K562 (cell line): ENCODE results near the gene TEX52. TPM values are rescaled to one million over a fixed set of nuclear protein-coding genes. Genes with fewer than 3 reads are reported as not detected.

Source experiments
- BDP1 ChIP-seq: IDR thresholded peaks from 3 replicates; pipeline ENCODE4 v1.6.1; 2011; ENCODE audit not compliant: insufficient read length, insufficient read depth
- CBX3 ChIP-seq, 2 experiments: IDR thresholded peaks; 1 replicate in 1 of 2; 2 replicates in 1 of 2; pipeline ENCODE4 v1.6.1; 2012; ENCODE audit warnings: inconsistent platforms in 2 of 2, low read length in 2 of 2, borderline replicate concordance in 1 of 2, control low read depth in 1 of 2
- EP400 ChIP-seq: fragments of 450-650 bp; IDR thresholded peaks from 2 replicates; pipeline ENCODE4 v1.6.1; 2017; ENCODE audit warnings: antibody characterized with exemption, mild to moderate bottlenecking, moderate library complexity
- ESRRA ChIP-seq: fragments of 450-650 bp; IDR thresholded peaks from 2 replicates; pipeline ENCODE4 v1.6.1; 2014; ENCODE audit warnings: low read depth, mild to moderate bottlenecking, moderate library complexity, borderline replicate concordance
- FOS ChIP-seq: IDR thresholded peaks from 3 replicates; pipeline ENCODE4 v1.6.1; 2011; ENCODE audit not compliant: insufficient read length; ENCODE audit errors: extremely low read depth
- GTF2F1 ChIP-seq: IDR thresholded peaks from 2 replicates; pipeline ENCODE4 v1.6.1; 2011; ENCODE audit warnings: low read depth, low read length, improper control_type of control experiment
- HNRNPLL ChIP-seq: fragments of 200-400 bp; formaldehyde crosslinking; IDR thresholded peaks from 2 replicates; pipeline ENCODE4 v1.6.1; 2017; ENCODE audit warnings: low read length, low read depth, mild to moderate bottlenecking; ENCODE audit not compliant: poor library complexity, severe bottlenecking
- IFI16 ChIP-seq: fragments of 250-450 bp; sonication (Bioruptor Pico); IDR thresholded peaks from 2 replicates; pipeline ENCODE4 v2.1.2; 2022; ENCODE audit warnings: mild to moderate bottlenecking, inconsistent platforms
- PHF20 ChIP-seq: fragments of 450-650 bp; IDR thresholded peaks from 2 replicates; pipeline ENCODE4 v1.6.1; 2018; ENCODE audit not compliant: partially characterized antibody
- POLR2AphosphoS5 ChIP-seq: IDR thresholded peaks from 2 replicates; pipeline ENCODE4 v1.6.1; 2011; ENCODE audit warnings: mild to moderate bottlenecking, low read depth, low read length, moderate library complexity; ENCODE audit not compliant: control insufficient read depth, insufficient read depth
- POLR2B ChIP-seq: fragments of 450-650 bp; IDR thresholded peaks from 2 replicates; pipeline ENCODE4 v1.6.1; 2018; ENCODE audit warnings: low read depth; ENCODE audit not compliant: partially characterized antibody
- RBM25 ChIP-seq: fragments of 200-400 bp; formaldehyde crosslinking; IDR thresholded peaks from 2 replicates; pipeline ENCODE4 v1.6.1; 2018; ENCODE audit warnings: low read length, low read depth, moderate library complexity; ENCODE audit not compliant: severe bottlenecking
- TAF1 ChIP-seq: IDR thresholded peaks from 2 replicates; pipeline ENCODE4 v1.6.1; 2011; ENCODE audit warnings: mild to moderate bottlenecking, low read length, moderate library complexity; ENCODE audit not compliant: insufficient read depth, control insufficient read depth, severe bottlenecking; ENCODE audit errors: extremely low read depth
- ZNF133 ChIP-seq: fragments of 250-450 bp; sonication (Bioruptor Pico); IDR thresholded peaks from 2 replicates; pipeline ENCODE4 v1.4.0; 2020; ENCODE audit warnings: mild to moderate bottlenecking
- ZNF232 ChIP-seq: sonication (generic); formaldehyde crosslinking; IDR thresholded peaks from 2 replicates; pipeline ENCODE4 v1.8.0; 2022; ENCODE audit warnings: mild to moderate bottlenecking, missing genetic modification reagents
- ZNF384 ChIP-seq: IDR thresholded peaks from 2 replicates; pipeline ENCODE4 v1.6.1; 2012; ENCODE audit warnings: low read depth, low read length, improper control_type of control experiment
- ZNF785 ChIP-seq: fragments of 250-450 bp; sonication (Bioruptor Pico); IDR thresholded peaks from 2 replicates; pipeline ENCODE4 v1.4.0; 2020; ENCODE audit warnings: mild to moderate bottlenecking
- polyA plus RNA-seq, 8 experiments: library from polyadenylated mRNA; depleted of rRNA in 4 of 8; stranded (reverse) in 5 of 8; unstranded in 3 of 8; fragments of >200 nt; fragmentation: Nextera tagmentation in 2 of 8; fragmentation: Illumina TruSeq in 1 of 8; extraction: Ambion mirVana in 2 of 8; extraction: Trizol in 1 of 8; gene quantifications; 2 replicates each; pipeline versions ENCODE4 v1.2.1 to v1.2.3, GENCODE V29; 2011 to 2014; ENCODE audit warnings: inconsistent platforms in 1 of 8, missing spikeins in 1 of 8
- total RNA-seq, 7 experiments: library from RNA; depleted of rRNA in 6 of 7; stranded (reverse); fragments of >200 nt in 6 of 7; fragmentation: Illumina TruSeq in 2 of 7; extraction: Trizol in 2 of 7; gene quantifications; 2 replicates each; pipeline versions ENCODE4 v1.2.1 to v1.2.3, GENCODE V29; 2011 to 2021; ENCODE audit warnings: low replicate concordance in 1 of 7
- TF ChIP-seq, protein P1 (sequence below): sonication (generic); formaldehyde crosslinking; IDR thresholded peaks from 2 replicates; pipeline ENCODE4 v1.8.1; 2023; ENCODE audit warnings: mild to moderate bottlenecking, missing genetic modification reagents
- TF ChIP-seq, protein P2 (sequence below): fragments of 250-450 bp; sonication (Bioruptor Pico); IDR thresholded peaks from 2 replicates; pipeline ENCODE4 v1.8.0; 2021; ENCODE audit warnings: borderline replicate concordance, mild to moderate bottlenecking, moderate library complexity; ENCODE audit not compliant: poor library complexity, severe bottlenecking
- TF ChIP-seq, protein P3 (sequence below): sonication (generic); formaldehyde crosslinking; IDR thresholded peaks from 2 replicates; pipeline ENCODE4 v1.5.0; 2020; ENCODE audit warnings: missing genetic modification reagents

Gene TEX52
- total and polyA plus RNA-seq, 9 of the 15 experiments (the other 6 are each of a cell fraction or from before 2014, with no cell fraction given): not detected

DNA sequence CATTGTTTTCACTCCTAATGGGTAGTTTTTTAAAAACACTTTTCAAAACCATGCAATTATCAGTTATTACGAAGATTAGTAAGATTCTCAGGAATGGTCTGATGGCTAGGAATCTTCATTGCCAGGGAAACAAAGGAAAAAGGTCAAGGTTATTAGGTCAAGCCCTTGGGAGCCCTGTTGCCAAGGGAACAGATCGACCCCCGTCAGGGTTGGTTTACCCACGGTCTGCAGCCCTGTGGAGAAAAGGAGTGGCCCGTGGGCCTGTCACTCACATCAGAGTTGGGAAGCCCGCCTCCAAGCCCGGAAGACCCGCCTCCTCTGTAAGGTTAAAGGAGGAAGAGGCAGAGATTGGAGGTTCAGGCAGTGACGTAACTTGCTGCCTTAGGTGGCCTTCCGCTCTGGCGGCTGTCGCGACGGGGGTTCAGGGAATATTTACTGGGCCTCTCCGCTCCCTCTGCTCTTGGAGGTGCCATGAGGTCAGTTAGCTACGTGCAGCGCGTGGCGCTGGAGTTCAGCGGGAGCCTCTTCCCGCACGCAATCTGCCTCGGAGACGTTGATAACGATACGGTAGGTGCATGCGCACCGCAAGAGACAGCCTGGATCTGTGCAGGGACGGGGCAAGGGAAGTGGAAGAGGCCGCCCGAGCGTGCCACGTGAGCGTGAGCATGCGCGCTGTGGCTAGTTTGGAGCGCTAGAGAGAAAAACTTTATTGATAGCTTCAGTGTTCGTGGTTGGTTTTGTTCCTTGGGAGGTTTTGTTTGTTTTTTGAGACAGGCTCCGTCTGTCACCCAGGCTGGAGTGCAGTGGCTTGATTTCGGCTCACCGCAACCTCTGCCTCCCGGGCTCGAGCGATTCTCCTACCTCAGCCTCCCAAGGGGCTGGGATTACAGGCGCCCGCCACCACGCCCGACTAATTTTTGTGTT is 44.3 kb downstream of the TEX52 start, which contains the start of gene ITFG2 (continued):
- TF ChIP-seq, protein P1, sequence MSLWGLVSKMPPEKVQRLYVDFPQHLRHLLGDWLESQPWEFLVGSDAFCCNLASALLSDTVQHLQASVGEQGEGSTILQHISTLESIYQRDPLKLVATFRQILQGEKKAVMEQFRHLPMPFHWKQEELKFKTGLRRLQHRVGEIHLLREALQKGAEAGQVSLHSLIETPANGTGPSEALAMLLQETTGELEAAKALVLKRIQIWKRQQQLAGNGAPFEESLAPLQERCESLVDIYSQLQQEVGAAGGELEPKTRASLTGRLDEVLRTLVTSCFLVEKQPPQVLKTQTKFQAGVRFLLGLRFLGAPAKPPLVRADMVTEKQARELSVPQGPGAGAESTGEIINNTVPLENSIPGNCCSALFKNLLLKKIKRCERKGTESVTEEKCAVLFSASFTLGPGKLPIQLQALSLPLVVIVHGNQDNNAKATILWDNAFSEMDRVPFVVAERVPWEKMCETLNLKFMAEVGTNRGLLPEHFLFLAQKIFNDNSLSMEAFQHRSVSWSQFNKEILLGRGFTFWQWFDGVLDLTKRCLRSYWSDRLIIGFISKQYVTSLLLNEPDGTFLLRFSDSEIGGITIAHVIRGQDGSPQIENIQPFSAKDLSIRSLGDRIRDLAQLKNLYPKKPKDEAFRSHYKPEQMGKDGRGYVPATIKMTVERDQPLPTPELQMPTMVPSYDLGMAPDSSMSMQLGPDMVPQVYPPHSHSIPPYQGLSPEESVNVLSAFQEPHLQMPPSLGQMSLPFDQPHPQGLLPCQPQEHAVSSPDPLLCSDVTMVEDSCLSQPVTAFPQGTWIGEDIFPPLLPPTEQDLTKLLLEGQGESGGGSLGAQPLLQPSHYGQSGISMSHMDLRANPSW: no peak
- TF ChIP-seq CBX3 (IDR thresholded peaks at IDR 0.05; ENCODE audit: borderline replicate concordance in 1 of 2, low read length in 2 of 2) (peak in 1 of 2 experiments; percentile 56; a peak in 1 of 3 replicates), POLR2B (peak; percentile 95), RBM25 (peak; percentile 49), POLR2AphosphoS5 (peak; percentile 82; the same call in 1 of the 2 replicates), PHF20 (peak; percentile 91), BDP1 (no peak), ESRRA (peak; percentile 100), IFI16 (CRISPR knock-in tag) (no peak), ZNF384 (peak; percentile 77), HNRNPLL (peak; percentile 76), FOS (peak; percentile 42), EP400 (peak; percentile 100), TAF1 (peak; percentile 69), GTF2F1 (peak; percentile 27; the same call in 1 of the 2 replicates), ZNF133 (CRISPR knock-in tag) (no peak), ZNF785 (CRISPR knock-in tag) (no peak), ZNF232 (CRISPR knock-in tag) (0 out of 2 replicates have a peak, but pooled peaks have one; percentile 13)
- TF ChIP-seq, protein P2, sequence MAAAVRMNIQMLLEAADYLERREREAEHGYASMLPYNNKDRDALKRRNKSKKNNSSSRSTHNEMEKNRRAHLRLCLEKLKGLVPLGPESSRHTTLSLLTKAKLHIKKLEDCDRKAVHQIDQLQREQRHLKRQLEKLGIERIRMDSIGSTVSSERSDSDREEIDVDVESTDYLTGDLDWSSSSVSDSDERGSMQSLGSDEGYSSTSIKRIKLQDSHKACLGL (CRISPR knock-in tag): peak; percentile 20
- TF ChIP-seq, protein P3, sequence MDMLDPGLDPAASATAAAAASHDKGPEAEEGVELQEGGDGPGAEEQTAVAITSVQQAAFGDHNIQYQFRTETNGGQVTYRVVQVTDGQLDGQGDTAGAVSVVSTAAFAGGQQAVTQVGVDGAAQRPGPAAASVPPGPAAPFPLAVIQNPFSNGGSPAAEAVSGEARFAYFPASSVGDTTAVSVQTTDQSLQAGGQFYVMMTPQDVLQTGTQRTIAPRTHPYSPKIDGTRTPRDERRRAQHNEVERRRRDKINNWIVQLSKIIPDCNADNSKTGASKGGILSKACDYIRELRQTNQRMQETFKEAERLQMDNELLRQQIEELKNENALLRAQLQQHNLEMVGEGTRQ (CRISPR knock-in tag): peak; percentile 81
